ENCODE data around the gene RNF169.
A peak's percentile ranks its signal among the peaks of the same experiment; 100 is the strongest.

The RNF169 gene

DNA sequence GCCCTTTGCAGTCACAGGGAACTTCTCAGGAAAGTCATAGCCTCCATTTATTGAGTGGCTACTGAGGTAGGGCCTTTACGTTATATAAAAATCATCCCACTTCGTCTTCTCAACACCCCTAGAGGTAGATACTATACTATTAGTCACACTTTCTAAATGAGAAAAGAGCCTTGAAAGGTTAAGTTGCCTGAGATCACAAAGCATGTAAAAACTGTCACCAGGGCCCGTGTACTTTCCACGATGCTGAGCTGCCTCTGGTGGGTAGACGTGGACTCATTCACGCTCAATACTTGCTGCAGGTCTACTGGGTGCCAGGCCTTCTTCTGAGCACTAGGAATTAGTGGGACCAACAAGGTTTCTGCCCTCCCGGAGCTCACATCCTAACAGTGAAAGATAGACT lies 33.7 kb upstream of the RNF169 start:
- no peak overlapping the region for H3K9ac ChIP-seq (ENCODE audit: low read length)
- H3K4me1 ChIP-seq (ENCODE audit: insufficient read depth, low read length), result peaks cover 47% of the 10 kb centered on the region
- H3K4me3 ChIP-seq (ENCODE audit: low read depth in 1 of 2, low read length in 2 of 2), result no peak overlapping the region
- H3K27ac ChIP-seq (ENCODE audit: low read depth, low read length), result no peak overlapping the region
- H3K36me3 ChIP-seq (ENCODE audit: insufficient read depth, low read length), result no peaks in the 10 kb centered on the region
- H3K27me3 ChIP-seq (ENCODE audit: control insufficient read depth in 1 of 2, insufficient read depth in 2 of 2, low read length in 2 of 2), result no peaks in the 10 kb centered on the region
- H3K9me3 ChIP-seq (ENCODE audit: low read length), result no peaks in the 10 kb centered on the region

GRCh38 chr11:74717221-74717969 lies 31.3 kb upstream of the RNF169 start:
- no peak overlapping the region for H3K9ac ChIP-seq (ENCODE audit: low read length)
- peak overlapping the region in 1 of 2 donors; percentile 19 for H3K4me3 ChIP-seq (ENCODE audit: low read depth in 1 of 2, low read length in 2 of 2)
- no peaks in the 10 kb centered on the region for H3K9me3 ChIP-seq (ENCODE audit: low read length)
- H3K27me3 ChIP-seq (ENCODE audit: control insufficient read depth in 1 of 2, insufficient read depth in 2 of 2, low read length in 2 of 2), result no peaks in the 10 kb centered on the region
- peak overlapping the region; percentile 13 for H3K27ac ChIP-seq (ENCODE audit: low read depth, low read length)
- no peaks in the 10 kb centered on the region for H3K36me3 ChIP-seq (ENCODE audit: insufficient read depth, low read length)
- peaks cover 59% of the 10 kb centered on the region for H3K4me1 ChIP-seq (ENCODE audit: insufficient read depth, low read length)

DNA sequence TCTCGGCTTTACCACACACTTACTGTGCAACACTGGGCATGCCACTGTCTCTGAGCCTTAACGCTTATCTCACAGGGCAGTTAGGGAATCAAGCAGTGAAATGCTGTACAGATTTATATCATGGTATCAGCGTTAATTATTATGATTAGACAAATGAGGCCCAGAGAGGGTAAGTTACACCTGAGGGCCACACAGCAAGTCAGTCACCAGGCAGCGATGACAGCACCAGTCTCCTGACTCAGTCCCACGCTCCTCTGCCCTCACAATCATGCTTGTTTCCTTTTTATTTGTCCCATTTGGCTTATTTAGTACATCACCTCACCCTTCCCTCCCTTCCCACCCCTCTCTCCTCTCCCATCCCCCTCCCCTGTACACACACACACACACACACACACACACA lies 29.6 kb upstream of the RNF169 start:
- H3K9me3 ChIP-seq (ENCODE audit: low read length), result no peaks in the 10 kb centered on the region
- H3K4me1 ChIP-seq (ENCODE audit: insufficient read depth, low read length), result peaks cover 67% of the 10 kb centered on the region
- no peak overlapping the region for H3K9ac ChIP-seq (ENCODE audit: low read length)
- H3K4me3 ChIP-seq (ENCODE audit: low read depth in 1 of 2, low read length in 2 of 2), result no peak overlapping the region
- no peak overlapping the region for H3K27ac ChIP-seq (ENCODE audit: low read depth, low read length)
- H3K27me3 ChIP-seq (ENCODE audit: control insufficient read depth in 1 of 2, insufficient read depth in 2 of 2, low read length in 2 of 2), result no peaks in the 10 kb centered on the region
- H3K36me3 ChIP-seq (ENCODE audit: insufficient read depth, low read length), result no peaks in the 10 kb centered on the region

DNA sequence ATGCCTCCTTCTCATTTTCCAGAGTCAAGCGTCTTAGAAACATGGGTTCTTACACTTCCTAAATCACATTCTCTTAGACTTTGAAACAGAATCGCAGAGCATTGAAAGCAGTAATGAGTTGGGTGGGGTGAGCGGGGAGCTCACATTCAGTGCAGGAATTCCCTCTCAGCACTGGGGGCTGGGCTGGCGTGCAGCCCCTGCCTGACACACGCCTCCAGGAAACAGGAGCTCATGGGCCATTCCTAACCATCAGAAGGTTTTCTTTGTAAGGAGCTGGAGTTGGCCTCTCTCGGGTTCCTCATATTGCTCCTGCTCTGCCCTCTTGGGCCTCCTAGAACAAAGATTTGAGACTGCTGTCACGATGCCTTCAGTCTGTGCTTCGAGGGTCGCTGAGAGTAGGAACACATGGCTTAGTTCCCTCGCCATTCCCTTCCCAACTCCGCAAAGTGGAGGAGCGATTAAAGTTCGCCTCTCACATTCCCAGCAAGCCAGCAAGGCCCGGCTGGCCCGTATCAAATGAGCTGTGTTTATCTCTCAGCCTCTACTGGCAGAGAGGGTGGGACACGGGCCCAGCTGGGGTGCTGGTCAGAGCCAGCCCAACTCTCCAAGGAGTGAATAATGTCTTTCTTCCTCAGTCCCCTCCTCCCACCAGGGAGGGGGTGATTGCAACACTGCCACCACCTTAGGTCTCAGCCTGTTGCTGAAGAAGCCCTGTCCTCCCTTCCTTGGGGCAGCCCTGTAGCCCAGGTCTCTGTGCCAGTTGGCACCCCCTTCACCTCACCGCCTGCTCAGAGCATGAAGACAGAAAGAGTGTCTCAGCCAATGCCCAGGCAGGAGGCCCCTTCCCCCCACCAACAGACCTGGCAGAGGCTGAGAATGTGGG lies 27.8 kb upstream of the RNF169 start:
- Histone ChIP-seq H3K4me3 (ENCODE audit: low read depth in 1 of 2, low read length in 2 of 2) (no peak overlapping the region), H3K36me3 (ENCODE audit: insufficient read depth, low read length) (no peaks in the 10 kb centered on the region), H3K9me3 (ENCODE audit: low read length) (no peaks in the 10 kb centered on the region), H3K9ac (ENCODE audit: low read length) (no peak overlapping the region), H3K4me1 (ENCODE audit: insufficient read depth, low read length) (peaks cover 74% of the 10 kb centered on the region), H3K27me3 (ENCODE audit: control insufficient read depth in 1 of 2, insufficient read depth in 2 of 2, low read length in 2 of 2) (no peaks in the 10 kb centered on the region), H3K27ac (ENCODE audit: low read depth, low read length) (peak overlapping the region; percentile 83)

DNA sequence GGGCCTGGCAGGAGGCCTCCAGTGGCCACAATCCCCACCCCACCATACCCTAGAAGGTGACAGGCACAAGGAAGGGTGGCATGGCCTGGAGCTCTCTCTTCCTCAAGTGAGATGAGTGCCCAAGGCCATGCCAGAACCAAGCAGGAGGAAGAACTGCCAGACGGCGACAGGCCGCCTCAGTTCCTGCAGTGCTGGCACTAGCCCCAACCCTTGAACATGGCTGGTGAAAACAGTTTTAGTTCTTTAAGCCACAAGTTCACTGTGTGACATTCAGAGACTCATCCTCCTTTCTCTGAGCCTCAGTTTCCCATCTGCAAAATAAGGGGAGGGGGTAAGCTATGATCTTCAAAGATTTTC lies 27.2 kb upstream of the RNF169 start:
- Histone ChIP-seq H3K9me3 (ENCODE audit: low read length) (no peaks in the 10 kb centered on the region), H3K27ac (ENCODE audit: low read depth, low read length) (peak overlapping the region; percentile 83), H3K4me3 (ENCODE audit: low read depth in 1 of 2, low read length in 2 of 2) (no peak overlapping the region), H3K27me3 (ENCODE audit: control insufficient read depth in 1 of 2, insufficient read depth in 2 of 2, low read length in 2 of 2) (no peaks in the 10 kb centered on the region), H3K36me3 (ENCODE audit: insufficient read depth, low read length) (no peaks in the 10 kb centered on the region), H3K4me1 (ENCODE audit: insufficient read depth, low read length) (peaks cover 80% of the 10 kb centered on the region), H3K9ac (ENCODE audit: low read length) (no peak overlapping the region)

- H3K4me1 ChIP-seq (ENCODE audit: insufficient read depth, low read length), result peaks cover 65% of the 10 kb centered on the region
- H3K4me3 ChIP-seq (ENCODE audit: low read depth in 1 of 2, low read length in 2 of 2), result no peak overlapping the region
- no peak overlapping the region for H3K9ac ChIP-seq (ENCODE audit: low read length)
- H3K27ac ChIP-seq (ENCODE audit: low read depth, low read length), result no peak overlapping the region
- no peaks in the 10 kb centered on the region for H3K36me3 ChIP-seq (ENCODE audit: insufficient read depth, low read length)
- no peaks in the 10 kb centered on the region for H3K9me3 ChIP-seq (ENCODE audit: low read length)
- H3K27me3 ChIP-seq (ENCODE audit: control insufficient read depth in 1 of 2, insufficient read depth in 2 of 2, low read length in 2 of 2), result no peaks in the 10 kb centered on the region
Observed at GRCh38 chr11:74723511-74723910, 25.1 kb upstream of the RNF169 start.

DNA sequence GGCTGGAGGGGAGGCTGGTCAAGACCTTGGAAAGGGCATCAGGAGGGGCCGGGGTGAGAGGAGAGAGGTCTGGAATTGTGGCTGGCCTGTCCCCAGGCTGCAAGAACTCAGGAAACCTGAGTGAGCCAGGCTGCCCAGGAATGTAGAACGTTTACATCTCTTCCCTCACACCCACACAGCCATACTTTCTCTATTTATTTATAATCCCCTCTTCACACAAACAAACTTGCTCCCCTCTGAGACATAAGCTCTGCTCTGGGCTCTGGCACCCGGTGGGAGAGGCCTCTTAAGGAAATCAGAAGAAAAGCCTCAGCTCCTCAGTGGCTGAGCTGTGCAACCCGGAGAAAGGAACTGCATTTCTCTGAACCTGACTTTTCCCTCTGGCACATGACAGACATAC lies 22.9 kb upstream of the RNF169 start:
- Histone ChIP-seq H3K27me3 (ENCODE audit: control insufficient read depth in 1 of 2, insufficient read depth in 2 of 2, low read length in 2 of 2) (peaks cover 2 to 5% of the 10 kb centered on the region in 2 donors), H3K27ac (ENCODE audit: low read depth, low read length) (peak overlapping the region; percentile 74), H3K4me3 (ENCODE audit: low read depth in 1 of 2, low read length in 2 of 2) (no peak overlapping the region), H3K9ac (ENCODE audit: low read length) (no peak overlapping the region), H3K9me3 (ENCODE audit: low read length) (no peaks in the 10 kb centered on the region), H3K4me1 (ENCODE audit: insufficient read depth, low read length) (peaks cover 56% of the 10 kb centered on the region), H3K36me3 (ENCODE audit: insufficient read depth, low read length) (no peaks in the 10 kb centered on the region)

DNA sequence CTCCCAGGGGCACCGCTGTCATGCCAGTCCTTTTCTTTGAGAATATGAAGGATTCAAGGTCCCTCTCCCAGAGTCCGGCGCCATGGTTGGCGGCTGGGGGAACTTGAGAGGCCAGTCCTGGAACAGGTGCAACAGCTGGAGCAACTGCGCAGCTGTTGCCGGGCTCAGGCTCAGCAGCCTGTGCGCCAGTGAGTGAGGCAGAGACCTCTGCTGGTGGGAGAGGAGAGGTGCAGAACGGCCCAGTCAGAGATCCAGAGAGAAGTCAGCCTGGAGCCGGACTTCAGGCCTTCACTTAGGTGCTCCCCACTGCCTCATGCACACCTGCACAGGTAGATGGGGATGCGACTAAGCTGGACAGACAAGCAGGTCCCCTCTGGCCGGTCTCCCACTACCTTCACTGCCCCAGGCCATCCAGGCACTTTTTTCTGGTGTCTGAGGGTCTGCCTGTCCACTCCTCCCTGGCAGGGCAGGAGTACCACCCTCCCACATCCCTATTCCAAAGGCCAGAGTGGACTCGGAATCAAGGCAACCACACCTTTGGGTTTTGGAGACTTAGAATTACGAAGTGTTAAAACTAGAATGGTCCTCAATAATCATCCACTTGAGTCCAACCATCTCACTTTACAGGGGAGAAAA lies 22.0 kb upstream of the RNF169 start:
- H3K27ac ChIP-seq (ENCODE audit: low read depth, low read length), result peak overlapping the region; percentile 59
- peaks cover 4 to 6% of the 10 kb centered on the region in 2 donors for H3K27me3 ChIP-seq (ENCODE audit: control insufficient read depth in 1 of 2, insufficient read depth in 2 of 2, low read length in 2 of 2)
- no peaks in the 10 kb centered on the region for H3K9me3 ChIP-seq (ENCODE audit: low read length)
- H3K4me3 ChIP-seq (ENCODE audit: low read depth in 1 of 2, low read length in 2 of 2), result peak overlapping the region in 1 of 2 donors; percentile 12
- no peak overlapping the region for H3K9ac ChIP-seq (ENCODE audit: low read length)
- no peaks in the 10 kb centered on the region for H3K36me3 ChIP-seq (ENCODE audit: insufficient read depth, low read length)
- peaks cover 49% of the 10 kb centered on the region for H3K4me1 ChIP-seq (ENCODE audit: insufficient read depth, low read length)

DNA sequence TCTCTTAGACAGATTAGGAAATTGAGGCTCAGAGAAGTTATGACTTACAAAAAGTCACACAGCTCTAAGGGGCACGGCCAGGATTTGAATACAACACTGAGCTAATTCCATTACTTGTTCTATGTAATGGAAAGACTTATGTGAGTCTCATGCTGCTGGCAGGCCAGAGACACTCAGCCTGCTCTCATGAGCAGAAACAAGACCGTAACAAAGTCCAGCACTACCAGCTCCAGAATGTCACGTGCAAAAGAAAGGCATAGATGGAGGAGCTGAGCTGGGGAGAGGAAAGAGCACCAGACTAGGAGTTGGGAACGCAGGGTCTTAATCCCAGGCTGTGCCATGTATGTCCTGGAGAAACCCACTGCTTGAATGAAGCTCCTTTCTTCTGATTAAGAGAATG lies 19.3 kb upstream of the RNF169 start:
- Histone ChIP-seq H3K4me1 (ENCODE audit: insufficient read depth, low read length) (peaks cover 37% of the 10 kb centered on the region), H3K27ac (ENCODE audit: low read depth, low read length) (no peak overlapping the region), H3K27me3 (ENCODE audit: control insufficient read depth in 1 of 2, insufficient read depth in 2 of 2, low read length in 2 of 2) (peaks cover 9 to 15% of the 10 kb centered on the region in 2 donors)

DNA sequence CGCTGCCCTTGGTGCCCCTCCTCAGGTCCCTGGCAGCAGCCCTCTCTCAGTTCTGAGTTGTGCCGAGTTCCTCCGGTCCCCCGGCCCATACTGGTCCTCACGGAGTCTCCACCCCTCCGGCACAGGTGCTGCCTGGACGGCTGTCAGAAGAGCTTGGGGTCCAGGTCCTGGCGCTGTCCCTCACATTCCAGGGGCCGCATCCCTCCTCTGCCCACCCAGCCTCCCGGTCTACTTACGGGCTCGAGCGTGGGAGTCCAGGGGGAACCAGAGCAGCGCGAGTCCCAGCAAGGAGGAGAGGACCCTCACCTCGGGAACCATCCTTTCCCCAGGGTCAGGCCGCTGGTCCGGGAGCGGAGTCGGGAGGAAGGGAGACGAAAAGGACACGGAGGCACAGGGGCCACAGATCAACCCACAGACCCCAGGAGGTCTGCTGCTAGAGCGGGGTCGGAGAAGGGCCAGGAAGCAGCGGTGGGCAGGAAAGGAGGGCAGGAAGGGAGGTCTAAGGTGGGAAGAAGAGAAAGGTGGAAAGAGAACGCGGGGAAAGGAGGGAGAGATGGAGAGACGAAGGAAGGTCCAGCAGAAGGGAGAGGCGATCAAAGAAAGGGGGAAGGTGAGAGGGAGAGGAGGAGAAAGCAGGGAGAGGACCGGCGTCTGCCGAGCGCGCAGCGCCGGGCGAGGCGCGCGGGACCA lies 17.9 kb upstream of the RNF169 start:
- H3K27me3 ChIP-seq (ENCODE audit: control insufficient read depth in 1 of 2, insufficient read depth in 2 of 2, low read length in 2 of 2), result peaks cover 9 to 19% of the 10 kb centered on the region in 2 donors
- no peaks in the 10 kb centered on the region for H3K9me3 ChIP-seq (ENCODE audit: low read length)
- peak overlapping the region; percentile 65 for H3K27ac ChIP-seq (ENCODE audit: low read depth, low read length)
- peaks cover 32% of the 10 kb centered on the region for H3K4me1 ChIP-seq (ENCODE audit: insufficient read depth, low read length)
- peak overlapping the region; percentile 39 to 52 for H3K4me3 ChIP-seq (ENCODE audit: low read depth in 1 of 2, low read length in 2 of 2)
- no peak overlapping the region for H3K9ac ChIP-seq (ENCODE audit: low read length)
- no peaks in the 10 kb centered on the region for H3K36me3 ChIP-seq (ENCODE audit: insufficient read depth, low read length)

More for the DNA sequence above, 19.3 kb upstream of the RNF169 start:
- Histone ChIP-seq H3K9me3 (ENCODE audit: low read length) (no peaks in the 10 kb centered on the region), H3K9ac (ENCODE audit: low read length) (no peak overlapping the region), H3K4me3 (ENCODE audit: low read depth in 1 of 2, low read length in 2 of 2) (no peak overlapping the region), H3K36me3 (ENCODE audit: insufficient read depth, low read length) (no peaks in the 10 kb centered on the region)
